Stimulated activated CD8-positive, alpha-beta memory T cell treated with anti-CD3 and anti-CD28 coated beads, Interleukin-7, amount 100 ng/mL, for 24 hours (primary cell): ENCODE data around the gene FHIT.
"Not testable (repeated sequence)": the region's sequence is repeated elsewhere in the genome, so short reads cannot be mapped to it uniquely, and the experiment has no call there.

Source experiments
- DNase-seq: peaks from one replicate; pipeline ENCODE4 v3.0.0-alpha.2; 2020; ENCODE audit warnings: low read depth

Gene FHIT

GRCh38 chr3:59934560-59934959 lies 1316.7 kb downstream of the FHIT start:
- not testable (repeated sequence) for DNase-seq

GRCh38 chr3:59930170-59930569 lies 1321.1 kb downstream of the FHIT start:
- DNase-seq, result no peak

GRCh38 chr3:59927056-59927455 lies 1324.2 kb downstream of the FHIT start:
- no peak for DNase-seq

GRCh38 chr3:59925946-59926345 lies 1325.3 kb downstream of the FHIT start:
- DNase-seq, result no peak

GRCh38 chr3:59922192-59922591 lies 1329.1 kb downstream of the FHIT start:
- no peak for DNase-seq

- DNase-seq, result no peak
Measured at GRCh38 chr3:59920822-59921221, 1330.4 kb downstream of the FHIT start.

- DNase-seq, result no peak
Measured at GRCh38 chr3:59919586-59919985, 1331.7 kb downstream of the FHIT start.

GRCh38 chr3:59914251-59914650 lies 1337.0 kb downstream of the FHIT start:
- DNase-seq, result no peak

GRCh38 chr3:59913645-59914044 lies 1337.6 kb downstream of the FHIT start:
- DNase-seq, result no peak

GRCh38 chr3:59908701-59909100 lies 1342.6 kb downstream of the FHIT start:
- no peak for DNase-seq

- no peak for DNase-seq
Measured at GRCh38 chr3:59908280-59908679, 1343.0 kb downstream of the FHIT start.

GRCh38 chr3:59904296-59904695 lies 1347.0 kb downstream of the FHIT start:
- DNase-seq, result no peak

- DNase-seq, result no peak
Measured at GRCh38 chr3:59899061-59899460, 1352.2 kb downstream of the FHIT start.

- DNase-seq, result no peak
Measured at GRCh38 chr3:59895972-59896371, 1355.3 kb downstream of the FHIT start.

- no peak for DNase-seq
Measured at GRCh38 chr3:59894425-59895121, 1356.7 kb downstream of the FHIT start.

GRCh38 chr3:59890639-59891038 lies 1360.6 kb downstream of the FHIT start:
- no peak for DNase-seq

GRCh38 chr3:59886790-59887189 lies 1364.5 kb downstream of the FHIT start:
- no peak for DNase-seq

- no peak for DNase-seq
Measured at GRCh38 chr3:59885899-59886400, 1365.3 kb downstream of the FHIT start.

- no peak for DNase-seq
Measured at GRCh38 chr3:59885101-59885500, 1366.2 kb downstream of the FHIT start.

- DNase-seq, result no peak
Measured at GRCh38 chr3:59884409-59884808, 1366.8 kb downstream of the FHIT start.

GRCh38 chr3:59882746-59883145 lies 1368.5 kb downstream of the FHIT start:
- DNase-seq, result no peak

GRCh38 chr3:59880717-59881116 lies 1370.5 kb downstream of the FHIT start:
- no peak for DNase-seq

GRCh38 chr3:59879031-59879581 lies 1372.1 kb downstream of the FHIT start:
- DNase-seq, result no peak

- DNase-seq, result no peak
Measured at GRCh38 chr3:59878038-59878427, 1373.2 kb downstream of the FHIT start.
